ENCODE measurements around the gene CCDC142.

- peak; percentile 65; the same call in 1 of the 2 replicates for TF ChIP-seq CTCF (IDR thresholded peaks at IDR 0.05)
- TF ChIP-seq SIN3A (IDR thresholded peaks at IDR 0.05; ENCODE audit: borderline replicate concordance, insufficient read depth, low read depth, low read length): no peak
- no peak for TF ChIP-seq REST (IDR thresholded peaks at IDR 0.05; ENCODE audit: insufficient read depth in 1 of 2, low read depth in 2 of 2, low read length in 1 of 2)
Observed at GRCh38 chr2:74461187-74462053, 21.4 kb downstream of the CCDC142 start.
